GM23338 (cell line): Measurements from ENCODE around the gene OARD1. TPM values are rescaled to one million over a fixed set of nuclear protein-coding genes. Genes with fewer than 3 reads are reported as not detected.

Experiments
- ATAC-seq: fragments of 200-7000 bp; cut with Tn5 transposase; 3 replicates; pipeline ENCODE4 v1.9.1; 2020
- DNase-seq: peaks from one replicate; pipeline ENCODE4 v3.0.0-alpha.2; 2015; ENCODE audit warnings: low spot score
- H2AFZ ChIP-seq: fragments of 200-600 bp; sonication (generic); 2 replicates; pipeline ENCODE4 v1.8.0; 2016; ENCODE audit warnings: antibody characterized with exemption, mild to moderate bottlenecking, moderate library complexity
- H3F3A ChIP-seq: fragments of 200-600 bp; sonication (generic); replicated peaks from 2 replicates; pipeline ENCODE4 v1.8.0; 2017; ENCODE audit warnings: antibody characterized with exemption, mixed run types, low read depth
- H3K27ac ChIP-seq: fragments of 200-600 bp; sonication (generic); 2 replicates; pipeline ENCODE4 v1.6.1; 2016; ENCODE audit warnings: low read depth
- H3K27me3 ChIP-seq: fragments of 200-600 bp; sonication (generic); 2 replicates; pipeline ENCODE4 v1.8.0; 2016; ENCODE audit warnings: mild to moderate bottlenecking, mixed run types, moderate library complexity; ENCODE audit not compliant: insufficient read depth
- H3K36me3 ChIP-seq: fragments of 200-600 bp; sonication (generic); 2 replicates; pipeline ENCODE4 v1.8.0; 2016; ENCODE audit warnings: mild to moderate bottlenecking; ENCODE audit not compliant: insufficient read depth
- H3K4me1 ChIP-seq: fragments of 200-600 bp; sonication (generic); 2 replicates; pipeline ENCODE4 v1.8.0; 2016; ENCODE audit warnings: mild to moderate bottlenecking, moderate library complexity; ENCODE audit not compliant: insufficient read depth
- H3K4me2 ChIP-seq: fragments of 200-600 bp; sonication (generic); 2 replicates; pipeline ENCODE4 v1.7.1; 2017; ENCODE audit warnings: mixed run types
- H3K4me3 ChIP-seq: fragments of 200-600 bp; sonication (generic); 2 replicates; pipeline ENCODE4 v1.6.1; 2016; ENCODE audit warnings: mixed run types
- H3K79me2 ChIP-seq: fragments of 200-600 bp; sonication (generic); replicated peaks from 2 replicates; pipeline ENCODE4 v1.8.0; 2017; ENCODE audit warnings: mild to moderate bottlenecking; ENCODE audit not compliant: insufficient read depth
- H3K9me2 ChIP-seq: fragments of 200-600 bp; sonication (generic); 2 replicates; pipeline ENCODE4 v1.8.0; 2017; ENCODE audit not compliant: insufficient read depth
- H4K20me1 ChIP-seq: fragments of 200-600 bp; sonication (generic); replicated peaks from 2 replicates; pipeline ENCODE4 v1.8.0; 2017; ENCODE audit warnings: mild to moderate bottlenecking; ENCODE audit not compliant: insufficient read depth
- H3K27ac Mint-ChIP-seq: 2 replicates; pipeline ENCODE4 v1.8.0; 2020; ENCODE audit warnings: inconsistent platforms, mild to moderate bottlenecking, moderate library complexity, mixed read lengths
- H3K27me3 Mint-ChIP-seq: 3 replicates; pipeline ENCODE4 v1.8.0; 2022; ENCODE audit warnings: low read depth, mild to moderate bottlenecking, moderate library complexity, mixed read lengths, inconsistent platforms; ENCODE audit not compliant: insufficient read depth, poor library complexity
- H3K36me3 Mint-ChIP-seq: 3 replicates; pipeline ENCODE4 v1.8.0; 2021; ENCODE audit warnings: low read depth, mild to moderate bottlenecking, inconsistent platforms, moderate library complexity, mixed read lengths
- H3K4me1 Mint-ChIP-seq: 3 replicates; pipeline ENCODE4 v1.8.0; 2020; ENCODE audit warnings: mild to moderate bottlenecking, inconsistent platforms, mixed read lengths
- H3K4me3 Mint-ChIP-seq: 3 replicates; pipeline ENCODE4 v1.8.0; 2021; ENCODE audit warnings: moderate library complexity, mild to moderate bottlenecking, inconsistent platforms, mixed read lengths
- H3K9me3 Mint-ChIP-seq: 3 replicates; pipeline ENCODE4 v1.8.0; 2020; ENCODE audit warnings: moderate library complexity, mild to moderate bottlenecking, inconsistent platforms, mixed read lengths
- EZH2 ChIP-seq: fragments of 200-600 bp; sonication (generic); IDR thresholded peaks from one replicate; pipeline ENCODE4 v1.8.0; 2017; ENCODE audit warnings: antibody characterized with exemption, mild to moderate bottlenecking, low read depth; ENCODE audit not compliant: unreplicated experiment
- ZNF331 ChIP-seq: fragments of 250-450 bp; sonication (Bioruptor Pico); IDR thresholded peaks from 2 replicates; pipeline ENCODE4 v1.5.0; 2020; ENCODE audit warnings: low read depth, mild to moderate bottlenecking, moderate library complexity
- polyA plus RNA-seq: library from polyadenylated mRNA; unstranded; fragments of >200 nt; fragmentation: Nextera tagmentation; extraction: Ambion mirVana; gene quantifications from 2 replicates; pipeline ENCODE4 v1.2.1, GENCODE V29; 2016
- total RNA-seq: library from RNA; depleted of rRNA; stranded (reverse); fragments of >200 nt; shearing (Covaris generic); gene quantifications from 2 replicates; pipeline ENCODE4 v1.2.3, GENCODE V29; 2014
- TF ChIP-seq, protein P1 (sequence below): fragments of 250-450 bp; sonication (Bioruptor Pico); IDR thresholded peaks from 2 replicates; pipeline ENCODE4 v1.5.0; 2020; ENCODE audit warnings: mild to moderate bottlenecking, moderate library complexity
- TF ChIP-seq, protein P2 (sequence below), 2 experiments: fragments of 200-600 bp in 1 of 2; sonication (generic) in 1 of 2; conservative IDR thresholded peaks; 2 replicates each; pipeline versions ENCODE4 v1.5.1 to v1.6.1; 2016 to 2017; ENCODE audit warnings: antibody characterized with exemption in 2 of 2, low read depth in 2 of 2, mild to moderate bottlenecking in 2 of 2, moderate library complexity in 1 of 2
- TF ChIP-seq, protein P3 (sequence below): IDR thresholded peaks from one replicate; pipeline ENCODE4 v1.6.1; 2018; ENCODE audit warnings: antibody characterized with exemption; ENCODE audit not compliant: unreplicated experiment

The OARD1 gene
- total and polyA plus RNA-seq, 2 experiments from 2014 or later, result 25.9 to 60.8 TPM

DNA sequence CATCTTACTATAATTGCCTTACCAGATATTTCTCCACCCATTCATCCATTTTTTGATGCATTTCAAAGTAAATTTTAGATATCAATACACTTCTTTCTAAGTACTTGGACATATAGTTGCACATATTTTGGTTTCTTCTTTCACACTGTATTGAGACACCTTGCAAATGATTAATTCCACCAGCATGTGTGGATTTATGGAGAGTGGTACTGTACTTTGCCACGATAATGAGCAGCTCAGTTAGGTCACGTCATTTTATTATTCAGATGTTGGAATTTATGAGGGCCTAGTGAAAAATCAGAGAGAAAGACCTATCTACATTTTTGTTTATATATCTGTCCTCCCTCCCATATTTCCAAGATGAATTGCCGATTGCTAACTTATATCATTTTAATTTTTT is 5.9 kb upstream of the OARD1 start:
- Histone ChIP-seq H4K20me1 (peaks cover 41% of the 10 kb centered on the region), H3K36me3 (peaks cover 31% of the 10 kb centered on the region; the same call in 1 of the 2 replicates), H3K27ac (no peak overlapping the region), H3F3A (no peaks in the 10 kb centered on the region; the same call in 1 of the 2 replicates), H3K4me3 (no peak overlapping the region), H3K9me2 (no peaks in the 10 kb centered on the region), H3K4me1 (peaks cover 23% of the 10 kb centered on the region), H3K27me3 (no peaks in the 10 kb centered on the region), H2AFZ (no peak overlapping the region), H3K79me2 (peaks cover 99% of the 10 kb centered on the region), H3K4me2 (no peak overlapping the region)
- no peak for TF ChIP-seq EZH2
- TF ChIP-seq, protein P1, sequence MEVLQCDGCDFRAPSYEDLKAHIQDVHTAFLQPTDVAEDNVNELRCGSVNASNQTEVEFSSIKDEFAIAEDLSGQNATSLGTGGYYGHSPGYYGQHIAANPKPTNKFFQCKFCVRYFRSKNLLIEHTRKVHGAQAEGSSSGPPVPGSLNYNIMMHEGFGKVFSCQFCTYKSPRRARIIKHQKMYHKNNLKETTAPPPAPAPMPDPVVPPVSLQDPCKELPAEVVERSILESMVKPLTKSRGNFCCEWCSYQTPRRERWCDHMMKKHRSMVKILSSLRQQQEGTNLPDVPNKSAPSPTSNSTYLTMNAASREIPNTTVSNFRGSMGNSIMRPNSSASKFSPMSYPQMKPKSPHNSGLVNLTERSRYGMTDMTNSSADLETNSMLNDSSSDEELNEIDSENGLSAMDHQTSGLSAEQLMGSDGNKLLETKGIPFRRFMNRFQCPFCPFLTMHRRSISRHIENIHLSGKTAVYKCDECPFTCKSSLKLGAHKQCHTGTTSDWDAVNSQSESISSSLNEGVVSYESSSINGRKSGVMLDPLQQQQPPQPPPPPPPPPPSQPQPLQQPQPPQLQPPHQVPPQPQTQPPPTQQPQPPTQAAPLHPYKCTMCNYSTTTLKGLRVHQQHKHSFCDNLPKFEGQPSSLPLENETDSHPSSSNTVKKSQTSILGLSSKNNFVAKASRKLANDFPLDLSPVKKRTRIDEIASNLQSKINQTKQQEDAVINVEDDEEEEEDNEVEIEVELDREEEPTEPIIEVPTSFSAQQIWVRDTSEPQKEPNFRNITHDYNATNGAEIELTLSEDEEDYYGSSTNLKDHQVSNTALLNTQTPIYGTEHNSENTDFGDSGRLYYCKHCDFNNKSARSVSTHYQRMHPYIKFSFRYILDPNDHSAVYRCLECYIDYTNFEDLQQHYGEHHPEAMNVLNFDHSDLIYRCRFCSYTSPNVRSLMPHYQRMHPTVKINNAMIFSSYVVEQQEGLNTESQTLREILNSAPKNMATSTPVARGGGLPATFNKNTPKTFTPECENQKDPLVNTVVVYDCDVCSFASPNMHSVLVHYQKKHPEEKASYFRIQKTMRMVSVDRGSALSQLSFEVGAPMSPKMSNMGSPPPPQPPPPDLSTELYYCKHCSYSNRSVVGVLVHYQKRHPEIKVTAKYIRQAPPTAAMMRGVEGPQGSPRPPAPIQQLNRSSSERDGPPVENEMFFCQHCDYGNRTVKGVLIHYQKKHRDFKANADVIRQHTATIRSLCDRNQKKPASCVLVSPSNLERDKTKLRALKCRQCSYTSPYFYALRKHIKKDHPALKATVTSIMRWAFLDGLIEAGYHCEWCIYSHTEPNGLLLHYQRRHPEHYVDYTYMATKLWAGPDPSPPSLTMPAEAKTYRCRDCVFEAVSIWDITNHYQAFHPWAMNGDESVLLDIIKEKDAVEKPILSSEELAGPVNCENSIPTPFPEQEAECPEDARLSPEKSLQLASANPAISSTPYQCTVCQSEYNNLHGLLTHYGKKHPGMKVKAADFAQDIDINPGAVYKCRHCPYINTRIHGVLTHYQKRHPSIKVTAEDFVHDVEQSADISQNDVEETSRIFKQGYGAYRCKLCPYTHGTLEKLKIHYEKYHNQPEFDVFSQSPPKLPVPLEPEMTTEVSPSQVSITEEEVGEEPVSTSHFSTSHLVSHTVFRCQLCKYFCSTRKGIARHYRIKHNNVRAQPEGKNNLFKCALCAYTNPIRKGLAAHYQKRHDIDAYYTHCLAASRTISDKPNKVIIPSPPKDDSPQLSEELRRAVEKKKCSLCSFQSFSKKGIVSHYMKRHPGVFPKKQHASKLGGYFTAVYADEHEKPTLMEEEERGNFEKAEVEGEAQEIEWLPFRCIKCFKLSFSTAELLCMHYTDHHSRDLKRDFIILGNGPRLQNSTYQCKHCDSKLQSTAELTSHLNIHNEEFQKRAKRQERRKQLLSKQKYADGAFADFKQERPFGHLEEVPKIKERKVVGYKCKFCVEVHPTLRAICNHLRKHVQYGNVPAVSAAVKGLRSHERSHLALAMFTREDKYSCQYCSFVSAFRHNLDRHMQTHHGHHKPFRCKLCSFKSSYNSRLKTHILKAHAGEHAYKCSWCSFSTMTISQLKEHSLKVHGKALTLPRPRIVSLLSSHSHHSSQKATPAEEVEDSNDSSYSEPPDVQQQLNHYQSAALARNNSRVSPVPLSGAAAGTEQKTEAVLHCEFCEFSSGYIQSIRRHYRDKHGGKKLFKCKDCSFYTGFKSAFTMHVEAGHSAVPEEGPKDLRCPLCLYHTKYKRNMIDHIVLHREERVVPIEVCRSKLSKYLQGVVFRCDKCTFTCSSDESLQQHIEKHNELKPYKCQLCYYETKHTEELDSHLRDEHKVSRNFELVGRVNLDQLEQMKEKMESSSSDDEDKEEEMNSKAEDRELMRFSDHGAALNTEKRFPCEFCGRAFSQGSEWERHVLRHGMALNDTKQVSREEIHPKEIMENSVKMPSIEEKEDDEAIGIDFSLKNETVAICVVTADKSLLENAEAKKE (CRISPR knock-in tag), result no peak
- H3K27me3 Mint-ChIP-seq, result peaks cover 4% of the 10 kb centered on the region
- no peak overlapping the region for H3K27ac Mint-ChIP-seq
- DNase-seq (no peak), ATAC-seq (no peak)
- peaks cover 22% of the 10 kb centered on the region for H3K4me1 Mint-ChIP-seq
- H3K36me3 Mint-ChIP-seq, result peaks cover 33% of the 10 kb centered on the region
- H3K9me3 Mint-ChIP-seq, result no peaks in the 10 kb centered on the region; the same call in 2 of the 3 replicates
- no peak overlapping the region for H3K4me3 Mint-ChIP-seq

DNA sequence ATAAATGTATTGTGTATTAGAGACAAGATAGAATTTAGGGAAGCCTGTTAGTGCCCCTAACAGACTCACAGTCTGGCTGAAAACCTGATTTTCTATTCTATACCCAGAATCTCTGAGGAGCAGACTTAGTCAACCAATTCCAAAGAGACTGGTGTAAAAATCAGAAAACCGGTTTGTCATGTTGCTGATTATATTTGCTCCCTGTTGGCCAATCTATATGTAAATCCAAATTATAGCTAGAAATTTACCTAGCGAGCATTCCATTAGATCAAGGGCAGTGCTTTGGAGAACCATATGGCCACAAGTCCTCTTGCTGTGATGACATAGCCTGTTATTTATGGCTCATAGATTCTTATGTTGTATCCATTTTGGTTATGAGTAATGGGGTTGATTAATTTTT is 5.4 kb upstream of the OARD1 start:
- Mint-ChIP-seq H3K4me3 (no peak overlapping the region), H3K27me3 (peaks cover 7% of the 10 kb centered on the region), H3K27ac (no peak overlapping the region), H3K36me3 (peaks cover 32% of the 10 kb centered on the region), H3K9me3 (no peaks in the 10 kb centered on the region; the same call in 2 of the 3 replicates), H3K4me1 (peaks cover 22% of the 10 kb centered on the region)
- DNase-seq, result no peak
- no peaks in the 10 kb centered on the region for H3K27me3 ChIP-seq
- no peak overlapping the region for H3K4me3 ChIP-seq
- TF ChIP-seq, protein P2, sequence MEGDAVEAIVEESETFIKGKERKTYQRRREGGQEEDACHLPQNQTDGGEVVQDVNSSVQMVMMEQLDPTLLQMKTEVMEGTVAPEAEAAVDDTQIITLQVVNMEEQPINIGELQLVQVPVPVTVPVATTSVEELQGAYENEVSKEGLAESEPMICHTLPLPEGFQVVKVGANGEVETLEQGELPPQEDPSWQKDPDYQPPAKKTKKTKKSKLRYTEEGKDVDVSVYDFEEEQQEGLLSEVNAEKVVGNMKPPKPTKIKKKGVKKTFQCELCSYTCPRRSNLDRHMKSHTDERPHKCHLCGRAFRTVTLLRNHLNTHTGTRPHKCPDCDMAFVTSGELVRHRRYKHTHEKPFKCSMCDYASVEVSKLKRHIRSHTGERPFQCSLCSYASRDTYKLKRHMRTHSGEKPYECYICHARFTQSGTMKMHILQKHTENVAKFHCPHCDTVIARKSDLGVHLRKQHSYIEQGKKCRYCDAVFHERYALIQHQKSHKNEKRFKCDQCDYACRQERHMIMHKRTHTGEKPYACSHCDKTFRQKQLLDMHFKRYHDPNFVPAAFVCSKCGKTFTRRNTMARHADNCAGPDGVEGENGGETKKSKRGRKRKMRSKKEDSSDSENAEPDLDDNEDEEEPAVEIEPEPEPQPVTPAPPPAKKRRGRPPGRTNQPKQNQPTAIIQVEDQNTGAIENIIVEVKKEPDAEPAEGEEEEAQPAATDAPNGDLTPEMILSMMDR (conservative IDR thresholded peaks at IDR 0.05; ENCODE audit: low read depth in 2 of 2), result no peak
- no peak for TF ChIP-seq ZNF331
- TF ChIP-seq, protein P3, sequence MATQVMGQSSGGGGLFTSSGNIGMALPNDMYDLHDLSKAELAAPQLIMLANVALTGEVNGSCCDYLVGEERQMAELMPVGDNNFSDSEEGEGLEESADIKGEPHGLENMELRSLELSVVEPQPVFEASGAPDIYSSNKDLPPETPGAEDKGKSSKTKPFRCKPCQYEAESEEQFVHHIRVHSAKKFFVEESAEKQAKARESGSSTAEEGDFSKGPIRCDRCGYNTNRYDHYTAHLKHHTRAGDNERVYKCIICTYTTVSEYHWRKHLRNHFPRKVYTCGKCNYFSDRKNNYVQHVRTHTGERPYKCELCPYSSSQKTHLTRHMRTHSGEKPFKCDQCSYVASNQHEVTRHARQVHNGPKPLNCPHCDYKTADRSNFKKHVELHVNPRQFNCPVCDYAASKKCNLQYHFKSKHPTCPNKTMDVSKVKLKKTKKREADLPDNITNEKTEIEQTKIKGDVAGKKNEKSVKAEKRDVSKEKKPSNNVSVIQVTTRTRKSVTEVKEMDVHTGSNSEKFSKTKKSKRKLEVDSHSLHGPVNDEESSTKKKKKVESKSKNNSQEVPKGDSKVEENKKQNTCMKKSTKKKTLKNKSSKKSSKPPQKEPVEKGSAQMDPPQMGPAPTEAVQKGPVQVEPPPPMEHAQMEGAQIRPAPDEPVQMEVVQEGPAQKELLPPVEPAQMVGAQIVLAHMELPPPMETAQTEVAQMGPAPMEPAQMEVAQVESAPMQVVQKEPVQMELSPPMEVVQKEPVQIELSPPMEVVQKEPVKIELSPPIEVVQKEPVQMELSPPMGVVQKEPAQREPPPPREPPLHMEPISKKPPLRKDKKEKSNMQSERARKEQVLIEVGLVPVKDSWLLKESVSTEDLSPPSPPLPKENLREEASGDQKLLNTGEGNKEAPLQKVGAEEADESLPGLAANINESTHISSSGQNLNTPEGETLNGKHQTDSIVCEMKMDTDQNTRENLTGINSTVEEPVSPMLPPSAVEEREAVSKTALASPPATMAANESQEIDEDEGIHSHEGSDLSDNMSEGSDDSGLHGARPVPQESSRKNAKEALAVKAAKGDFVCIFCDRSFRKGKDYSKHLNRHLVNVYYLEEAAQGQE, result no peak
- ATAC-seq, result no peak
- no peak overlapping the region for H3K27ac ChIP-seq
- no peak overlapping the region for H2AFZ ChIP-seq
- H3K9me2 ChIP-seq, result no peaks in the 10 kb centered on the region
- peaks cover 28% of the 10 kb centered on the region; the same call in 1 of the 2 replicates for H3K36me3 ChIP-seq
- H3K4me1 ChIP-seq, result peaks cover 23% of the 10 kb centered on the region
- H3K4me2 ChIP-seq, result no peak overlapping the region
- no peaks in the 10 kb centered on the region; the same call in 1 of the 2 replicates for H3F3A ChIP-seq
- peaks cover 36% of the 10 kb centered on the region for H4K20me1 ChIP-seq
- peaks cover 93% of the 10 kb centered on the region for H3K79me2 ChIP-seq
